NT2/D1 (cell line): ENCODE data around the gene C19orf33.

Source experiments
- YY1 ChIP-seq: IDR thresholded peaks from 2 replicates; pipeline ENCODE4 v1.6.1; 2011; ENCODE audit not compliant: insufficient read length, insufficient read depth
- ZNF274 ChIP-seq: IDR thresholded peaks from 2 replicates; pipeline ENCODE4 v1.6.1; 2011; ENCODE audit warnings: mild to moderate bottlenecking, low read depth, low read length

- TF ChIP-seq ZNF274 (no peak), YY1 (no peak)
Measured at GRCh38 chr19:38337360-38337653, 33.3 kb downstream of the C19orf33 start.
